Caki2 (cell line): Measurements from ENCODE around the gene ERGIC3. TPM values are rescaled to one million over a fixed set of nuclear protein-coding genes. Genes with fewer than 3 reads are reported as not detected.
A peak's percentile ranks its signal among the peaks of the same experiment; 100 is the strongest.

Experiments
- DNase-seq: peaks from one replicate; pipeline ENCODE4 v3.0.0-alpha.2; 2015; ENCODE audit warnings: low read depth
- in situ Hi-C: cut with HindIII; loops from 2 replicates; pipeline ENCODE4 v1.10.0; 2016; ENCODE audit warnings: low sequenced_read_pairs, low pct_unique_long_range_greater_than_20kb, mixed read lengths
- total RNA-seq: library from RNA; depleted of rRNA; stranded (reverse); fragments of >200 nt; shearing (Covaris generic); gene quantifications from 2 replicates; pipeline ENCODE4 v1.2.3, GENCODE V29; 2014; ENCODE audit warnings: low replicate concordance

The ERGIC3 gene
- total RNA-seq, 1 experiment from 2014 or later = 509 TPM

DNA sequence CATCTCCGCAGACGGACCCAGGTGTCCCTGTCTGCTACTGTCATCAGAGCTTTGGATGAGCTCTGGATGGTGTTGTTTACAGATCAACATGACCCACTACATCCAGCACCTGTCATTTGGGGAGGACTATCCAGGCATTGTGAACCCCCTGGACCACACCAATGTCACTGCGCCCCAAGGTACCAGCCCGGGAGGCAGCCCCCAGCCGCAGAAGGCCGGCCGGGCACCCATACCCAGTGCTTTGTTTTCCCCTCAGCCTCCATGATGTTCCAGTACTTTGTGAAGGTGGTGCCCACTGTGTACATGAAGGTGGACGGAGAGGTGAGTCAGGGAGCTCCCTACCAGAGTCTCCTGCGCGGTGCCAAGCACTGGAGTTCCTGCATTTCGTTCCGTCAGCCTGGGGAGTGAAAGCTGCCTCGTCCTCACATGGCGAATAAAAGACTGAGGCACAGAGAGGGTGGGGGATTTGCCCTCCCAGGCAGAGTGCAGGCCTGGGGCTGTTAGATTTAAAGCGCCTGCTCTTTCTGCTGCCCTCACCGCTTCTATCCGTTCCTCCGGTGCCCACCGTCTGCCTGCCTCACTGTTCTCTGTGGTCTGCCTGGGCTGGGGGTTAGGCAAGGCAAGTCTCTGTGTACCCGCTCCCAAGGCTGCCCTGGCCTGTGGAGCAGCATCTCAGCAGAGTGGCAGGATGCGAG, 14.2 kb downstream of the ERGIC3 start:
- in situ Hi-C loops = no loop called here
- DNase-seq = no peak

DNA sequence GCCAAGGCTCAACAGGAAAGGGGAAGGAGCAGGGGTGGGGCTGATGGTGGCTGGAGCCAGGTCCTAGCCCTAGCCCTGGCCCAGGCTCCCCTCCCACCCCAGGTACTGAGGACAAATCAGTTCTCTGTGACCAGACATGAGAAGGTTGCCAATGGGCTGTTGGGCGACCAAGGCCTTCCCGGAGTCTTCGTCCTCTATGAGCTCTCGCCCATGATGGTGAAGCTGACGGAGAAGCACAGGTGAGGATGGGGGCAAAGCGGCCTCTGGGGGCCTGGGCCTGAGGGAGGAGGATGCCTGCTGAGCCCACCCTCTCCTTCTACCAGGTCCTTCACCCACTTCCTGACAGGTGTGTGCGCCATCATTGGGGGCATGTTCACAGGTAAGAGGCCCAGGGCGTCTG, 15.0 kb downstream of the ERGIC3 start:
- in situ Hi-C loops = no loop called here
- DNase-seq = no peak

- in situ Hi-C loops = no loop called here
- DNase-seq = no peak
These were observed 16.6 kb downstream of the ERGIC3 start for GRCh38 chr20:35558451-35558850.

DNA sequence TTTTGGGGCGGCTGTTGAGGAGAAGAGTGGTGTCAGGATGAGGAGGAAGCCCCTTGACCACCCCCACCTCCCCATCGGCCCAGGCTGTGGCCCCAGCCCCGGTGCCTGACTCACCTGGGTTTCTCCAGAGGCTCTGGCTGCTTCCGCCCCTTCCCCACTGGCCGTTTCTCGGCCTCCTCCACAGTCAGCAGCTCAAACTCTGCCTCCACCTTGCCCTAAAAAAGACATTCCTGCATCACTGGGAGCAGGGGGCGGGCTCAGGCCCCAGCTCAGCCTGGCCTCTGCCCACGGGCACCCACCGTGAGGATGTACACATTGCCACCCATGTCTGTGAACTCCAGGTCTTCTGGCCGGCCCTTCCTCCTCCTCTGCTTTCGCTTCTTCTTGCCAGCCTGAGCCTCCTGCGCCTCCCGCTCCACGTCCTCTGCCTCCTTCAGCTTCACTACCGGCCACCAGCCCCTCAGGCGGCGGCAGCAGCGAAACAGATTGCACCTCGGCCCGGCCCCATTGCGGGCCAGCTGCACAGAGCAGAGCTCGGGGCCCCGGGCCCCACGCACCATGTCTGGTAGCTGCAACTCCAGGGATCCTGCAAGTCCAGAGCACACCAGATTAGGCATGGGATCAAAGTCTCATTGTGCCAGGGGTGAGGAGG, 17.3 kb downstream of the ERGIC3 start:
- DNase-seq = no peak
- in situ Hi-C loops = no loop called here

DNA sequence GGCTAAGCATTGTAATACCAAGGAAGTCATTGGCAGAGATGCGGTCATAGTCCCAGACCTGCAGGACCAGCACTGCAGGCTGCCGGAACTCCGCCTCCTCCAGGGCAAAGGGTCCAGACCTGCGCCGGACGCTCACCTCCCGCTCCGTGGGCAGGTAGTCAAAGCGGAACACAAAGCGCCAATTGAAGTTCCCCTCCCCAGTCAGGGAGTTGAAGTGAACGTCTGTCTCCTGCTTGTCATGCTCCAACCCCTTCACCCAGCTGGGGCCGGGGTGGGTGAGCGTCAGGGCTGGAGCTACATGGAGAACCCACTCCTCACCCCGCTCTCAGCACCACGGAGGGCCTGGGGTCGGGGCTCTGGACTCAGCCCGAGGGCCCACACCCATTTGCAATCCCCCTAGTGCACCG, 18.2 kb downstream of the ERGIC3 start:
- DNase-seq = no peak
- in situ Hi-C loops = no loop called here

DNA sequence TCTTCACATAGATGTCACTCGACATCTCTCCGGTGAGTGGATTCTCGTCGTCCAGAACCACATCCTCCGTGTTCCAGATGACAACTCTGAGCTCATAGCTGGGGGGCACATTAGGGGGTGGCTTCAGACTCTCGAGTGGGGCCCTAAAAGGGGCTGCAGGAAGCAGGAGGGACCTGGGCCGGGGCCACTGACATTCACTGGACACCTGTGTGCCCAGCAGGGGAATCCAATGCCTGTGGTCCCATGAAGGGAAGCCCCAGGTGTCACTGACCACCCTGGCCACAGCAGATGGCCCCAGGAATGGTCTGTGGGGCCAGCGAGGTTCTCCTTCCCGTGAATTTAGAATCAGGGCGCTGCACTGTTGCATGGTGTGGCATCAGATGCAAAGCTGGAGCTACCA, 18.7 kb downstream of the ERGIC3 start:
- DNase-seq = no peak
- in situ Hi-C loops = no loop called here

- in situ Hi-C loops = no loop called here
These were observed 19.4 kb downstream of the ERGIC3 start for GRCh38 chr20:35561268-35561667.

GRCh38 chr20:35561671-35562070, 19.8 kb downstream of the ERGIC3 start:
- no peak for DNase-seq
- in situ Hi-C loops = no loop called here

More at GRCh38 chr20:35561268-35561667, 19.4 kb downstream of the ERGIC3 start:
- no peak for DNase-seq

DNA sequence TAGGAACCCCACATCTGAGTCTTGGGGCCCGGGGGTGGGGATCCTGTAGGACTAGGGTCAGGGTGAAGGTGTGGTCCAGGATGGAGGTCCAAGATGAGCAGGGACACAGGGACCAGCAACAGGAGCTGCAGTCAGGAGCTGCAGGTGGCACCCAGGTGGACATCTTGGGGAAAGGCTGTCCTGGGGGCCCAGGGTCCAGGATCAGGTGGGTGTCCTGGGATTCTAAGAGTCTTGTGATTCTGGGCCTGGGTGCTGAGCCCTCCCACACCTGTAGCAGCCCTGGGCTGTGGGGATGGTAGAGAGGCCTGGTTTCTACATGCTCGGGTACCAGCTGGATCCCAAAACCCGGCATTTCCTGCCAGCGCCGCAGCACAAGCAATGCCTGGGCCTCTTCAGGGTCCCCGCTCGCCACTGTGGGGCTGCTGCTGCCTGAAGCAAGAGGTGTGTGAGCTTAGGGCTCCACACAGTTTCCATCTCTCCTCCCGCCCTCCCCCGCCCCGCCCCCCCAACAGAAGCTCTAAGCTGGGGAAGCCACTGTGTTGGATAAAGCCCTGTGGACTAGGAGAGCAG, 20.7 kb downstream of the ERGIC3 start:
- no peak for DNase-seq
- in situ Hi-C loops = no loop called here

DNA sequence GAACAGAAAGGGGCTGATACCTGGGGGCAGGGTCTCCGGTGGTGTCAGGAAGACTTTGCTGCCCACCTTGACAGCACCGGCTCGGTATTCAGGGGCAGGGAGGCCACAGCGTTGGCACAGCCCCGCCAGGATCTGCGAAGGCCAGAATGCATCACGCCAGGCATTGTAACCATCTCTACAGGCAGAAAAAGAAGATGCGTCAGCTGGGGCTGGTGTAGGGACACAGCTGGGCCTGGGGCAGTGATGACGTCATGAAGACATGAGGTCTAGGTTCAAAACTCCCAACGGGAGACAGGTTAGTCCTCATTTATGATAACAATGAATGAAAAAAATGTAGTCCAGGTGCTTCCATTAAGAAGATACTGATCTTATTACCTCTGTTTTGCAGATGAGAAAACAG, 22.0 kb downstream of the ERGIC3 start:
- in situ Hi-C loops = no loop called here

DNA sequence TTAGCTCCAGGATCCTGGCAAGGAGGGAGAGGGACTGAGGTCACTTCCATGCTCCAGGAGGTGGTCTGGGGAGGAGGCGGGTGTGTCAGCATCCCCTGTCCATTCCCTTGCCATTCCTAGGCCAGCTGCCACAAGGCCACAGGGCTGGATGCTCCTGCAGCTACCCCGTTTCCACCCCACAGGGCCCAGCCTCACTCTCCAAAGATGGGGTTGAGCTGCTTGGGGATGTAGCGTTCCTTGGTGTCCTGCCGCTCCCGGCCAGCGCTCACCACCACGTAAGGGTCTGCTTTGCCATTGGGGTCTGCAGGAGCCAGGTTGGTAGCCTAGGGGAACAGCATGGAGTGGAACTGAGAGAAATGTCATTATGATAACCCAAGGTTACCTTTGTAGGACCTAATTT, 23.0 kb downstream of the ERGIC3 start:
- in situ Hi-C loops = no loop called here
- DNase-seq = no peak

More for the DNA sequence above, 22.0 kb downstream of the ERGIC3 start:
- no peak for DNase-seq

DNA sequence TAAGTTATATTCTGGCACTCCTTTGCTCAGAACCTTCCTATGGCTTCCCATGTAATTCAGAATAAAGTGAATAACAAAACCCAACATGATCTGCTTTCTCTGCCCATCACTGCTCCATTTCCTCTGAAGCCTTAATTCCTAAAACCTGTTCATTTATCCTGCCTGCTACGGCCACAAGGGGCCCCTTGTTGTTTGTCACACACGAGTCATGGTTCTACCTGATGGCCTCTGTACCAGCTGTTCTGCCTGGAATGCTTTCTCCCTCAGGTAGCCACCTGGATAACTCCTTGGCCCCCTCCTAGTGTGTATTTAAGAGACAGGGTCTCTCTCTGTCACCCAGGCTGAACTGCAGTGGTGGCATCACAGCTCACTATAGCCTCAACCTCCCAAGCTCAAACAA, 26.8 kb downstream of the ERGIC3 start:
- DNase-seq = peak; percentile 31

DNA sequence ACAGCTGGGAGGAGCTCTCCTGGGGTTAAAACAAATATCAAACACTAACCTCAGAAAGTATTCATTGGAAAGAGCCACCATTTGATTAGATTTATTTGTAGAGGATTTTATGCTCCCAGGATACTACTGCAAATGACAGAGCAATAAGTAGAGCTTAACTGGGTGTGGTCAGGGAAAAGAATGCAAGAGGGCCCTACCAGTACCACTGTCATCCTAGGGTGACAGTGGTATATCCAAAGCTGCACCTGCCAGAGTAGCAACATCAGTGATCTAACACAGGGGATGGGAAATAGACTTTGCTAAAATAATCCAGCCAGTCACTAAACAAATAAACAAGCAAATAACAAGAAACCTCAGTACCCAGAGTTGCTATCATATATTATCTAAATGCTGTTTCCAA, 29.7 kb downstream of the ERGIC3 start:
- in situ Hi-C loops = no loop called here
- no peak for DNase-seq

More for the DNA sequence above, 26.8 kb downstream of the ERGIC3 start:
- in situ Hi-C loops = no loop called here

- in situ Hi-C loops = no loop called here
- DNase-seq = no peak
These were observed 31.0 kb downstream of the ERGIC3 start for GRCh38 chr20:35572838-35573237.

DNA sequence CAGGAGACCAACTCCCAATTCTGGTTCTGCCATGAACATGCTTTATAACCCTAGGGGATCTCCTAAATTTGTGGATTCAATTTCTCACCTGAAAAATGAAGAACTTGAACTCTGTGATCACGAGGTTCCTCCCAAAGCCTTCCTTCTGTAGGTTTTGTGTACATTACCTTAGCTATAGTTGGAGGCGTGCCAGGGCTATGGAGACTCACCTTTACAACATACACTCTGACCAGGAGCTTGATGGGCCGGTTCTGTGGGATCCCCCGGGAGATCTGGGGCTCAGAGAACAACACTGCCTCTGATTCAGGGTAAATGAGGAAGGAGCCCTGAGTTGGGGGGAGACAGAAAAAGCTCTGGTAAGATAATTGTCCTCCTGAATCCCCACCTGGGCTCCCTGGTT, 34.1 kb downstream of the ERGIC3 start:
- in situ Hi-C loops = no loop called here
- no peak for DNase-seq

DNA sequence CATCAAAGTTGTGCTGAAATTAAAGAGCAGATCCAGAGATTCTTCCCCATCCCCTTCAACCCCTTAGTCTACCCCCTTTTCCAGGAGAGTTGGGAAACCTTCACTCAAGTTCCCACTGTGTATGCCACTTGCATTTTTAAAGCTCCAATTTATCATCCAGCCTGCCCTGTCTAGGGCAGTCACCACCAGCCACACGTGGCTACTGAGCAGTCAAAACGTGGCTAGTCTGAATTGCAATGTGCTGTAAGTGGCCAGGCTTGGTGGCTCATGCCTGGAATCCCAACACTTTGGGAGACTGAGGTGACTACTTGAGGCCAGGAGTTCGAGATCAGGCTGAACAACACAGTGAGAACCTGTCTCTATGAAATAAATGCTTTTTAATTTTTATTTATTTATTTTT, 34.9 kb downstream of the ERGIC3 start:
- in situ Hi-C loops = no loop called here
- no peak for DNase-seq

GRCh38 chr20:35578469-35578868, 36.6 kb downstream of the ERGIC3 start:
- in situ Hi-C loops = no loop called here
- no peak for DNase-seq

GRCh38 chr20:35579196-35579595, 37.3 kb downstream of the ERGIC3 start:
- no peak for DNase-seq
- in situ Hi-C loops = no loop called here

DNA sequence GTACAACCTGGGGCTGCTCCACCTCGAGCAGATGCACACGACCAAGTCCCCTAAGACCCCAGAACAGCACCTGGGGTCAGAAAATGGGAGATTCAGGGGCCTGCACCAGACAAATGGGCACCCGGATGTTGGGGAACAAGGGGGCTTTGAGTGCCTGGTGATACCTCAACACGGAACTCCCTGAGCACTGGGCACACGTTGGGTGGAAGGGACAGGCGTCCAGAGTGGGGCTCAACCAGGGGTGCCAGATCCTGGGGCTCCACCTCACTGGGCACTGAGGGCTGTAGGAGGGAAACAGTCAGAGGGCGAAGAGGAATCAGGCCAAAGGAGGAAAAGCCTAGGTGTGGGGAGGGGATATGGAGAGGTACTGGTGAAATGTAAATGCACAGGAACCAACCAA, 40.3 kb downstream of the ERGIC3 start:
- in situ Hi-C loops = no loop called here
- DNase-seq = no peak
